Measurements from ENCODE around the gene CCDC91.

Gene CCDC91

DNA sequence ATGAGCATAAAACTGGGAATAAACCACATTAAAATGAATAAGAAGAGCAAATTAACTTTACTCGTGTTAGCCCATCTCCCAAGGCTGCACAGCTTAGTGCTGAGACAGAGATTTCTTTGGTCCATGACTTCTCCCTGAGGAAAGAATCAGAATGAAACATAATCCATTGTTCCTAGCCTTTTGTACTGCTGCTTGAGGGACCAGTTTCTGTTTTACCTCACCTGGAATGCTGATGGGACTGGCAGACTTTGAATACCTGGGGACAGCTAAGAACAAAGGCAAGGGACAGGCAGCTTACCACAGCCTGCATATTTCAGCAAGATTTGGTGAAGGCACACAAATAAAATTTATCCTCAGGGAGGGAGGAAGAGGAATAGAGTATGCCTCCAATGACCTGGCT lies 401.6 kb downstream of the CCDC91 start:
- Histone ChIP-seq H3K4me1 (ENCODE audit: control insufficient read depth in 5 of 5, insufficient read depth in 5 of 5, low read length in 5 of 5) (no peaks in the 10 kb centered on the region), H3K9ac (ENCODE audit: low read length in 5 of 5) (no peak overlapping the region), H3K27ac (ENCODE audit: low read depth, low read length) (no peak overlapping the region), H3K9me3 (ENCODE audit: control insufficient read depth in 5 of 5, low read length in 5 of 5) (peaks cover 0 to 14% (median 4%) of the 10 kb centered on the region in 5 donors), H3K27me3 (ENCODE audit: control insufficient read depth in 5 of 5, insufficient read depth in 4 of 5, low read length in 5 of 5) (no peaks in the 10 kb centered on the region), H3K36me3 (ENCODE audit: control insufficient read depth in 5 of 5, insufficient read depth in 5 of 5, low read length in 5 of 5) (no peaks in the 10 kb centered on the region), H3K4me3 (ENCODE audit: low read depth in 1 of 5, low read length in 5 of 5) (no peak overlapping the region)
